H1 (cell line): ENCODE results near the gene ZFP57. TPM values are rescaled to one million over a fixed set of nuclear protein-coding genes. Genes with fewer than 3 reads are reported as not detected.

Experiments used
- CTCF ChIP-seq, 3 experiments: IDR thresholded peaks; 1 replicate in 2 of 3; 2 replicates in 1 of 3; pipeline versions ENCODE4 v1.5.1 to v1.6.1; 2011; ENCODE audit warnings: low read length in 3 of 3, mild to moderate bottlenecking in 3 of 3, inconsistent platforms in 2 of 3, low read depth in 1 of 3, moderate library complexity in 1 of 3; ENCODE audit not compliant: insufficient read depth in 1 of 3; ENCODE audit errors: control extremely low read depth in 1 of 3
- GABPA ChIP-seq: IDR thresholded peaks from 2 replicates; pipeline ENCODE4 v1.6.1; 2011; ENCODE audit warnings: mild to moderate bottlenecking, low read length, moderate library complexity, borderline replicate concordance; ENCODE audit not compliant: insufficient read depth
- polyA plus RNA-seq, 7 experiments: library from polyadenylated mRNA; depleted of rRNA in 3 of 7; stranded (reverse) in 5 of 7; unstranded in 2 of 7; fragments of >200 nt in 5 of 7; fragments of 200-250 nt in 2 of 7; gene quantifications; 1 replicate in 5 of 7; 2 replicates in 1 of 7; 4 replicates in 1 of 7; pipeline versions ENCODE4 v1.2.1 to v1.2.3, GENCODE V29; 2011 to 2013; ENCODE audit warnings: missing spikeins in 2 of 7, mixed read lengths in 2 of 7
- total RNA-seq: library from RNA; stranded (reverse); fragmentation: NEBNext Ultra II Directional; extraction: Animal tissue kit (Norgen Biotek cat#: 25700); gene quantifications from 2 replicates; pipeline ENCODE4 v1.2.1, GENCODE V29; 2021

Gene ZFP57
- total and polyA plus RNA-seq, 2 of the 8 experiments (the other 6 are each of a cell fraction or from before 2014, with no cell fraction given), result 0.85 to 1.2 TPM

DNA sequence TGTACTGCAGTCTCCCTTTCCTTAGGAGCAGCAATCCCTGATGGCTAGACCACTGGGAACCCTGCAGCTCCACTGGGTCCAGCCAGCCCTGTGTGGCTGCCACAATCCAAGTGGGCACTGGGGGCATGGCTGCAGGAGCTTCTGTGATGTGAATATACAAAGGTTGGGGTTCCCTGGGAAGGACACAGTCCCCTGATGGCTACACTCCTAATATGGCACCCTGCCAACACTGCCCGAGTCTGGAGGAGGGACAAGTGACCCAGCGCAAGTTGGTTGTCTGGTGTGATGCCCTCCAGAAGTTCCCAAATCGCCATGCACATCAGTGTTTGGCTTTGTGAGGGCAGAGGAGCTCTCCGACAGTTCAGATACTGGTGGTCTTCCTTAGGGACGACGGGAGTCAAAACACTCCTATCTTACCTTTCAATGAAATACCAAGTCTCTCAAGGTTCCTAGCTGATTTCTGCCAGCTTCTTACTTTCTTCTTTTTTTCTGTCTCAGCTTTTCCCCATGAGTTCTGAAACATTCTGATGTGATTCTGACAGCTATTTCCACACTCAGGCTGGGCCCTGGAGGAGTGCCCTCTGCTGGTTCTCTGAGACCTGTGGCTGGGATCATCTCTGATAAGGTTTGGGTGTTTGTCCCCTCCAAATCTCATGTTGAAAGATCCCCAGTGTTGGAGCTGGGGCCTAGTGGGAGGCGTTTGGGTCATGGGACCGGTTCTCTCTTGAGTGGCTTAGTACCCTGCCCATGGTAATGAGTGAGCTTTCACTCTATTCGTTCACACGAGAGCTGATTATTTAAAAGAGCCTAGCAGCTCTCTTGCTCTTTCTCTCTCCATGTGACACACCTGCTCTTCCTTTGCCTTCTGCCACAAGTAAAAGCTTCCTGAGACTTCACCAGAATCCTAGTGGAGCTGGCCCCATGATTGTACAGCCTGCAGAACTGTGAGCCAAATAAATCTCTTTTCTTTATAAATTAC, 15.5 kb upstream of the ZFP57 start (continued):
- TF ChIP-seq CTCF (IDR thresholded peaks at IDR 0.05; ENCODE audit: control extremely low read depth in 1 of 3, insufficient read depth in 1 of 3, low read depth in 1 of 3, low read length in 3 of 3), result peak; percentile 66 to 80 (median 80)
- no peak for TF ChIP-seq GABPA
